Astrocyte of the hippocampus (primary cell): Measurements from ENCODE around the gene COL6A3.

Experiments
- DNase-seq: peaks from one replicate; pipeline ENCODE4 v3.0.0; 2011; ENCODE audit warnings: low read depth, low spot score

The COL6A3 gene

DNA sequence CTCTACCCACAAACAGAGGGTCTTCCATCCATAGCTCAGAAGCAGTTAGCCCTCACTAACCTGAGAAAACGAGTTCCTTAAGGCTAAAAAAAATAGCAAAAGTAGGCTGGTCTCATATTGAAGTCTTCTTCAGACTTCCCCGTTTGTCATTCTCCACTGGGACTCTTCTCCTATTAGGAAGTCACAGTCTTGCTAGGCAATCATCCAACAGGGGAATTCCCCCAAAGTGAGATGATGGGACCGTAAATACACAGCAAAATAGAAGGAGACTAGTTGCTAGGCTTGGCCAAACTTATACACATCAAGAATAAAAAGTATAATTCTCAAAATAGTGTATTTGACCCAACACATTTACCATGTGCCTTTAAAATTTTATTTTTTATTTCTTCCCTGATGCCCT lies 34.3 kb downstream of the COL6A3 start:
- no peak for DNase-seq

DNA sequence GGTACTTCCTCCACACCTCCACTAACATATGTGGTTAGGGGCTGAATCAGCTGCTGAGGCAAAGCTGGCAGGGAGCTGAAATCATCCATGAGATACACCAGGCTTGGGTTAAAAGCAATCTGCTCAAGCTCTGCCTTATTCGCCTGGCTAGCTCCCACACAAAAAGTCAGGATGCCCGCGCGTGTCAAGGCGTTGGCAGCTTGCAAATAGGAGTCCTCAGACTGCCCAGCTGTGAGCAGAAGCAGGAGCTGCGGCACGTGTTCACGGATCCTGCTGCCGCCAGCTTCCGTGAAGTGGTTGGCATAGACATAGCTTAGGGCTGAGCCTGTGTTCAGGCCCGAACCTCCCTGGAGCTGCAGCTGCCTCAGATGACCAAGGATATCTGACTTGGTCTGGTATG lies 35.3 kb downstream of the COL6A3 start:
- no peak for DNase-seq

DNA sequence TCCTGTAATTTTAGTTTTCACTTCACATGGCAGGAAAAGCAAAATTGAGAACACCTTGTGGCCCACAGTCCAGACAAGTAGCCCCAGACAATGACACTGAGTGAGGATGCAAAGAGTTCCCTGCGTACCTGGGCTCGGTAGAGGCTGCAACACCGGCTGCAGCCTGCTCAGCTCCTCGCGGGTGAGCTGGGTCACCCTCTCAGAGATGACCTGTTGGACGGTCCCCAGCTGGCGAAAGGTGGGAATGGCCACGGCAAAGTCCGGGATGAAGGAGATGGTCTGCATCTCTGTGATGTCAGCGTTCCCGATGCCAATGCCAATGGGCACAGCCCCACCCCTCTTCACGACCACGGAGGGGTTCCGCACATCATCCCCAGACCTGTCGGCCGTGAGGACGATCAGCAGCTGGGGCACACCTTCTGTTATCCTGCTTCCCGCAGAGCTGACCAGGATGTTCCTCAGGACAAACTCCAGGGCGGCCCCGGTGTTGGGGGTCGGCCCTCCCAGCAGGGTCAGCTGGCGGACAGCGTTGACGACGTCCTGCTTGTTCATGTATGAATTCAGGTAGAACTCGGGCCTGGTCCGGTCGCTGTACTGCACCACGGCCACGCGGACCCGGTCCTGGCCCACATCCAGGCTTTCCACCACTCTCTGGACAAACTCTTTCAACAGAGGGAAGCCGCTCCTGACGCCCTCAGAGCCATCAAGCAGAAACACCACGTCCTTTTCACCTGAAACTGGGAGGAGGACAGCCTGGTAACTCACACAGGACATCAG lies 39.5 kb downstream of the COL6A3 start:
- no peak for DNase-seq

DNA sequence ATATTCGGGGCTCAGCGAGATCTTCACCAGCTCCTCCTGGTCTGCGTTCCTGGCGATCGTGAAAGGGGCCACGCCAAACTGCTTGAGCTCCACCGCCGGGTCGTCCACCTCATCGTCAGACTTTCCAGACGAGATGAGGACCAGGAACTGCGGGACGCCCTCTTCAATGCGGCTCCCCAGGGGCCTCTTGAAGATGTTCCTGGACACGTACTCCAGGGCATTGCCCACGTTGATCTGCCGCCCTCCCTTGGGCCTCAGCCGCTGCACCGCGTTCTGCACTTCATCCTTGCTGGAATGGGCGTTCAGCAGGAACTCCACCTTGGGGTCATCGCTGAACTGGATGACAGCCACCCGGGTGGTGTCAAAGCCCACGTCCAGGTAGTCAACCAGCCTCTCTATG lies 42.1 kb downstream of the COL6A3 start:
- DNase-seq = no peak

DNA sequence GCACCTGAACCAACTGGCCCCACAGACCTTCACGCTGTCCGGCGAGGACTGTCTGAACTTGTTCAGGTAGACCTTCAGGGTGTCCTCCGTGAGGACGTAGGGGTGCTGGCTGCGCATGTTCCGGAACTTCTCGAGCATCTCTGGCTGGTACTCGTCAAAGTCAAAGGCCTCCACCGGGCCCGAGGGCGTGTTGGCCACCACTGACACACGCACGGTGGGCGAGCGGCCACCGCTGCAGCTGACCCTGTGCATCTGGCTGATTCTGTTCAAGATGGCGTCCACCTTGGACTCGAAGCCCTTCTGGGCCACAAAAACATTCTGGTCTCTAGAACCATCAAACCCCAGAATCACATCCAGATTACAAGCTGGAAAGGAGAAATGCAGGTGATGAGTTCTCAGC lies 48.3 kb downstream of the COL6A3 start:
- no peak for DNase-seq

DNA sequence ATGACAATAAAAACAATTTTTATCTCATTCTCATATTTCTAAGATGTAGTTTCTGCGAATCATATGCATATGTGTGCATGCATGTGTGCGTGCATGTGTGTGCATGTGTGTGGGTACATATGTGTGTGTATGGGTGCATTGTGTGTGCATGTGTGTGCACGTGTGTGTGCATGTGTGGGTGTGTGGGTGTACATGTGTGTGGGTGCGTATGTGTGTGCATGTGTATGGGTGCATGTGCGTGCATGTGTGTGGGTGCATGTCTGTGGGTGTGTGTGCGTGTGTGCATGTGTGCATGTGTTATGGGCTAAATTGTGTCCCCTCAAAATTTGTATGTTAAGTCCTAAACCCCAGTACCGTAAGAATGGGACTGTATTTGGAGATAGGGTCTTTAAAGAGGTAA lies 49.3 kb downstream of the COL6A3 start:
- DNase-seq = no peak

DNA sequence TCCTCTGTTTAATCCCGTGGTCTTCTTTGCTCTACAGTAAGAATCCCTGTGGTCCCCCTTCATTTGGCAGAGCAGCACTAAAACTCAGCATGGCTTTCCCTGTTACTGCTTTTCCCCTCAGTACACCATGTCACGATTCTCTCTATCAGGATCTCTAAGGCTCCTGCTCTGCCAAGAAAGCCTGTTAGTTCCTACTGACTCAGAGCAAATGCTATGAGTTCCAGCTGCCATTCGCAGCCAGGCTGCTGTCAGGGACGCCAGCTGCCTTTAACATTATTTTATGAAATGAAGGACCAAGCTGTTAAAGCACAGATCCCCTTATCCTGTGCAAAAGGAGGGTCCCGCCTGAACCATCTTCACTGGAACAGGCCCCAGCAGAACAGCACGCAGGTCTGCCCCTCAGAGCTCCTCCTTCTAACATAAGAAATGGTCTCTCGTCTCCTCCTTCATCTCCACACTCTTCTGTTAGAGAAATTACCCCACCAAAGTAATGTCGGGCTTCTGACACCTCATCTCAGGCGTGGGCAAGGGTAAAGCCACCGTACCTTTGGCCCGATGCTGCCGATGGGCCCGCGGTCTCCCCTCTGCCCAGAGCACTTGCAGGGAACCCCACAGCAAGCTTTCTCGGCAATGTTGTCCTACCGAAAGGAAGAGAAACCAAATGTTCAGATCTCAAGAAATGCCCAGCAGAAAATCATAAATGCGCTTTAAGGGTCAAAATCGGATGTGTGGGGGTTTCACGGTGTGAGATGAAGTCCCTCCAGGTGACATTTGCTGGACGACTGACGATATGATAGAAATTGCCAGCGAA lies 52.6 kb downstream of the COL6A3 start:
- DNase-seq = peak; percentile 55

DNA sequence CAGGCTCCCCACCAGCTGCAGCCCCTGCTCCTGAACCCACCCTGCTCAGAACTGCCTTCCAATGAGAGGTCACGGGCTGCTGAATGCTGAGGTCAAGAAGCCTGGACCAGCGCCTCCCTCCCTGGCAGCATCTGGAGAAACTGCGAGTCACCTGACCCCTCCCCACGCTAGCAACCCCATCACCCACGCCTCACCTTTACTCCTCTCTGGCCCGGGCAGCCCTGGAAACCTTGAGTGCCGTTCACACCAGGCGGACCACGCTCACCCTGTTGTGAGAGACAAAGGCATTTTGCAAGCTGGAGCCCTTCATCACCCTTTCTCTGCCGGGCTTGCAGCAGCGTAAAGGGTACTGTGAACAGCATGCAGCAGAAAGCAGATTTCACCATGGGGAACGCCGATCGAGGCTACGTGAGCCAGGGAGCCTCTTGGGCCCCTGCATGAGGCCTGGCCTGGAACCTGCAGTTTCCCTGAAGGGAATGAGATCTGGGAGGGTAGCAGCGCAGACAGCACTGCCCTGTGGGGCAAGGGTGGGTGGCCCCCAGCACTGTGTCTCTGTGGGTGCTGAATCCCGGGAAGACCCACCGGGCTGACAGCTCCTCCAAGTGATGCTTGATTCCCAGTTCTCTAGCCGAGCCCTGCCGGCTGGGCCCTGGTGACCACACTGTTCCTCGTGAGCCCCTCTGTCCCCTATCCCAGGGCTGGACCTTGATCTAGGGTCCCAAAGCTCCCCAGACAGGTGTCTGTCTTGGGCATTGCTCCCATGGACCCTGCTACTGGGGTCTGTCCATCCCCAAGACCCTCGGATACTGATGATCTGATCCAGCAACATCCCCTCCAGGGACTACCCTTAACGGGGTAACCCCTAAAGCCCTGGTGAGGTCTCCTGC lies 53.8 kb downstream of the COL6A3 start:
- DNase-seq = no peak

DNA sequence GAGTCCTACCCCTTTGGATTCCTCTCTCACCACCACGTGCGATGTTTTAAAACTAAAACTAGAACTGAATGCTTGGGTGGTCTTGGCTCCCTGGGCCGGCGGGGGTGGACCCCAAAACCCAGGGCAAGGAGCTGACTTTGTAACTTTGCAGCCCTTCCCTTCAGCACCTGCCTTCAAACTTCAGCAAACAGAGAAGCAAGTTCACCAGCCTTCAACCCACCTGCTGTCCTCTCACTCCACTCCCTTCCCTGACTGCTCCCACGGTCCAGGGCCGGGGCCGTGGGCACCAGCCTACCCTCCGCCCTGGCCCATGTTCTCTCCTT lies 54.5 kb downstream of the COL6A3 start:
- DNase-seq = no peak

DNA sequence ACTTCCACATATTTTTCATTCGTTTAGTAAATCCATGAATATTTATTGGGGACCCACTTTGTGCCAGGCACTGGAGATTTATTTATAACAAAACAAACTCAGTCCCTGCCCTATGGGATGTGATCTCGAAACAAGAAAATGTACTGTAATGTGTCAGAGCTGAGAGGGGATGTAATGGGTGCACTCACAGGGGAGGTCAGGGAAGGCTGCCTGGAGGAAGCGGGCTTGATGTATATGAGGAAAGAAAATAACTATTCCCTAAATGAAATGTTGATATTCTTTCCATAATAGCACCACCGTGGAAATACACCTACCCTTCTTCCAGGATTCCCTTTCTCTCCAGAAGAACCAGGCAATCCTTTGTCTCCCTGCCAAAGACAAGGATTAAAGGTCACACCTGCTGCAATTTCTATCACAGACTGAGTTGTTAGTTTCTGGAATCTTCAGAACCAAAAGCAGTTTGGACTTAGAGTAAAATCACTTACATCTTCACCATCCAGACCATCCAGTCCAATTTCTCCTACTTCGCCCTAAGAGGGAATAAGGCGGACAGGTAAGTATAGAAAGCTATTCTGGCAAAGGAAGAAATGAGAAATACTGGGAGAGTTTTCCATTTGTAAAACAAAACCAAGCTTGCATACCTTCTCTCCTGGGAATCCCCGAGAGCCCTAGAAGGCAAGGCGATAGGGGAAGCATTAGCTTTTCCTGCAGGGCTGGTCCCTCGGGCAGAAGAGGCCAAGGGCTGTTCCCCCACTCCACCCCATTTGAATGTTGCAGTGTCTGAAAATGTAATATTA lies 55.0 kb downstream of the COL6A3 start:
- DNase-seq = no peak

DNA sequence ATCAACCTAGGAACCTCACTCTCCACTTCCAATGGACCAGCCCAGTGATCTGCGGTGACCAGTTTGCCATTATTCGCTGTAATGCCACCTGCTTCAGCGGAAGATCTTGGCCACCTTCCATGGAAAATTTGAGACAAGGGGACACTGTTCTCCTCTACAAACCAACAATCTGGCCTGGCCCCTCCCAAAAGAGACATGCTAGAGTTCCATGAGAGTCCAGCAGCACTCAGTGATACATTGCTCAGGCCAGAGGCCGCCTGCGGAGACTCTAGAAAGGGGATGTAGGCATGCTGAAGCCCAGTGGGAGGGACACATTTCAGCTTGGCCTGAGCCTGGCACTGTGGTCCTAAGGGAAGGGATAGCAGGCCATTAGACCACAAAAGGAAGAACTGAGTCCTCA lies 58.3 kb downstream of the COL6A3 start:
- peak; percentile 8 for DNase-seq

DNA sequence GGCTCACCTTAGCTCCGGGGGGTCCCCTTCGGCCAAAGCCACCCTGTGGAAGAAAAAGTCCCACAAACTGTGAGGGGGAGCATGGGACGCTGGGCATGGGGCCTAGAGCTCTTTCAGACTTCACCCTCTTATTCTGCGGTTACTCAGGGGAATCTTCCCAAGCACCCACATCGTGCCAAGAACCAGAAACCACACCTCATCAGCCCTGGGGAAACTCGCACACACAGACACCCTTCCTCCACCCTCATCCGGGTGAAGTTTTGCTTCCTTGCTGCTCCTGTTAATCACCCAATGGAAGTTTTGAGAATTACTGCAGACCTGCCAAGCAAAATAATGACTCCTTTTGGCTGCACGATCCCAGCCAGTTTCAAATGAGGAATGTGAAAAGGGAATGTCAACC lies 59.1 kb downstream of the COL6A3 start:
- peak; percentile 92 for DNase-seq

DNA sequence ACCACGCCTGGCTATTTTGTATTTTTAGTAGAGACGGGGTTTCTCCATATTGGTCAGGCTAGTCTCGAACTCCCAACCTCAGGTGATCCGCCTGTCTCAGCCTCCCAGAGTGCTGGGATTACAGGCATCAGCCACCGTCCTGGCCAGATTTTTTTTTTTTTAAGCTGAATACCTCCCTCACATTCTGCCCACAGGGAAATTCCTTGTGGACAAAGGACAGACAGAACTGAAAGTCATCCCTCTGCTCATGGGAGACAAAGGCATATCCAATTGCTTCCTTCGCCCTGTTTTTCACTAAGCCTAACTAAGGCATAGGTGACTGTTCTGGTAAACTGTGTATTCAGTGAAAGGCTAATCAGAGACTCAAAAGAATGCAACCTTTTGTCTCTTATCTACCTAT lies 59.8 kb downstream of the COL6A3 start:
- DNase-seq = peak; percentile 52

DNA sequence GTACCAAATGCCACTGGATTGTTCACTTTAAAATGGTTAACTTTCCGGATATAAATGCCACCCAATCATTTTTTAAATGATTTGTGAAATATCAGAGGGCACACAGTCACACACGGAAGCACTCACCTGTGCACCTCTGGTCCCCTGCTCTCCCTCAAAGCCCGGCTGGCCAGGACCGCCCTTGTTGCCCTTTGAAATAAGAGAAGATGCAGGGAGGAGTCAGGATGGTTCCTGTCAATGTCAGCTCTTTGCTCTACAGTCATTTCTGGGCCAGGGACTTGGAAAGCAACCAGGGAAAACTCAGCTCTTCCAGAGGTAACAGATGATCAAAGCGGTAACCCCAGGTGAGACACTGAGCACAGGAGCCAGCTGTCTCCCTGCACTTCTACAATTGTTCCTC lies 60.7 kb downstream of the COL6A3 start:
- DNase-seq = no peak

DNA sequence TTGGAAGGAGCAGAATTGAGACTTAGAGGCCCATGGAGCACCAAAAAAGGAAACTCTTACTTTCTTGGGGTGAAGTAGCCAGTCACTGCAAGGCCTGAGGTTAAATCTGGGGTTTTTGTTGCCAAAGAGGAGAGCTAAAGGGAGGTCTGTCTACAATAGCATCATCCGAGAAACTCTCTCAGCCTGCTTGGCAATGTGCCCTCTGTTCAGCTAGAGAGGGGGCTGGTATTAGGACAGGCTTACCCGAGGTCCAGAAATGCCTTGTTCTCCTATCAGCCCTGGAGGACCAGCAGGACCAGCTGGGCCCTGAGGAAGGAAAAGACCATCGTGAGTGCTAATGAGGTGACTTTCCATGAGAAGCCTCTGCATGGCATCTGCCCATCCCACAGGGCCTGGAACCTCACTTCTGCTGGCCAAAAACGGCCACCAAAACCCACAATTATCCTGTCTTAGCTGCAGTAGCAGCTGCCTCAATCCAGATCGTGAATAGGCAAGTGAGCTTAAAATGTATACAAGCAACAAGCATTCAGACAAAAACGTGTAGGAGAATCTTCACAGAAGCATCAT lies 61.6 kb downstream of the COL6A3 start:
- no peak for DNase-seq

DNA sequence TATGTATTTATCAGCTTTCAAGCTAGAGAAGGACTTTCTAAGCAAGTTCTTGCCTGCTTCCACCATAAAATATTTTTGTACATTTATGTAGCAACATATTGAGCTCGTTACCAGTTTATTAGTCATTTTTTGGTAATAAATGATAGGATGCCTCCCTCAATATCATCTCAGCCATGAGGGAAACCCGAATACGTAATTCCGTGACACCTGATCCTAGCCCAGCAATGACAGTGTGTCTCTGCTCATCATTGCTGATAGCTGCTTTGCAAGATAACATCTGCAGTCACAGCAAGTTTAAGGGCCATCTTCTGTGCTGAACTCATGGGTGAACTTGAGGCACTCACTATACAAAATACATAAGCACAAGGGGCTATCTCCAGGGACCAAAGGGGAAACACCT lies 62.2 kb downstream of the COL6A3 start:
- no peak for DNase-seq

DNA sequence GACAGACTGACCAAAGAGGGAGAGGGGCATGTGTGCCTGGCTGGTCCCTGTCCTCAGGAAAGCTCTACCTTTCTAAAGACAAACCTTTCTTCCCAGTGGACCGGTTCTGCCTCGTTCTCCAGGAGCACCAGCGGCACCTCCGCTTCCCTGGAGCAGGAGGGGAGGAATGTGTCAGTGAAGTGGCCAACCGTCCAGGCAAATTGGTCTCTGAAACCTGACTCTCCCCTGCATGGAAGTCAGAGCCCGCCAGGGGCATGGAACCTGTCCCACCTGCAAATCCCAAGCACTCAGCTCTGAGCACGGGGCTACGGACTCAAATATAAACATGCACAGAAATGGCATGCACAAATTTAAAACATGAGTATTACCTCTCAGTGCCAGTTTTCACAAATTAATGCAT lies 62.9 kb downstream of the COL6A3 start:
- no peak for DNase-seq

DNA sequence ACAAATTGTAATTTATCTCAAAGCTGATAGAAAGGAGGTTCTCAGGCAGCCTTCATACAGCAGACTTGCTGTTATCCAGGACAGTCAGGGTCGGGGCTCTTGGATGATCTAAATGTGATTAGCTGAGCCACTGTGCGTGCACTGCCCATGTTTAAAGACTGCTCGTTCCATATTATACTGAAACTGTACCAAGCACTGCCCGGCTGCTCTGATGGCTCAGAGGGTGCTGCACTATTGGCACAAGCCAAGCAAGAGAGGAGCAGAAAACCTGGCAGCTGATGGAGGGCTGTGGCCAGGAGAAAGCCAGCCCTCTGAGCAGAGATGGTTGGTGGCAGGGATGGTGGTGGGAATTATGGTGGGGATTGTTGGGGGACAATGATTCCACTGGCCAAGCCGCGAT lies 63.4 kb downstream of the COL6A3 start:
- no peak for DNase-seq

DNA sequence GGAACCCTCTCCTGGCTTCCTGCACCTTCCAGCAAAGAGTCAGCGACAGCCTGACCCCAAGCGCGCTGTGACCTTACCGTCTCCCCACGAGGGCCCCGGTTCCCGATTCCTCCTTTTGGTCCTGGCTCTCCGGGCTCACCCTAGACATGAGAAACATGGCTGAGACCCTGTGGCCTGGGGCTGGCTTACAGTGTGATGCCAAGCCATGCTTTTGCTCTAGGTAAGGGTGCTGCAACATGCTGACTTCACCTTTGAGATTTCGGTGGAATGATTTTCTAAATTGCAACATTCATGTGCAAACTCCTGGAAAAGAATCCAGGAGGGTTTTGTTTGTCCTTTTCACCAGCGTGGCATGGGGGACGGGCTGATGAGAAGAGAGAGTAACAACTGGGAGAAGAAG lies 63.9 kb downstream of the COL6A3 start:
- no peak for DNase-seq

DNA sequence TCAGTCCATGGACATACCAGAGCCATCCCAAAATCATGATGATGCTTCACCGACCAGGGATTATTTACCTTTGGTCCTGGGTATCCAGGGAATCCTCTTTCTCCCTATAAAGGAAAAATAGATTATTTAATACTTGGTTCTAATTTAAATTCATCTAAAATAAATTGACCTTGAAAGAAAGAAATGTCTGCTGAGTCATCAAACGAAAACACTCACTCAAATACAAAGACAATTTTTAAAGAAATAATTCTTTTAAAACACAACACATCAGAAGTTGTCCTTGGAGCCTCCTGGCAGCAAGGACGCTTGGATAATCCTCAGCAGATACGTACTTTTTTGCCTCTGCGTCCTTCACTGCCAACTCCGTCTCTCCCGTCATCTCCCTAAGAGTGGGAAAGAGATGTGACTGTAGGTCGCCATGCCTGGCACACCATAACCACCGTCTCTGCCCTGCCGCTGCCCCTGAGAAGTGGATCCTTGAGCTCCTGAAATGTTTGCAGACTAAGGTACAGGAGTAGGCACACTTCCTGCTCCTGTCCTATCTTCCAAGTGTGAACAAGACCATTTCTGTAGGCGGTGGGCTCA lies 65.6 kb downstream of the COL6A3 start:
- no peak for DNase-seq
